Endothelial cell (in vitro differentiated cells): ENCODE results near the gene ZNF619. TPM values are rescaled to one million over a fixed set of nuclear protein-coding genes. Genes with fewer than 3 reads are reported as not detected.
A peak's percentile ranks its signal among the peaks of the same experiment; 100 is the strongest.

Source experiments
- DNase-seq: peaks from one replicate; pipeline ENCODE4 v3.0.0; 2021; ENCODE audit warnings: low spot score
- H3K27ac Mint-ChIP-seq: one replicate; pipeline ENCODE4 v1.8.0; 2021; ENCODE audit warnings: mixed read lengths, inconsistent platforms; ENCODE audit not compliant: unreplicated experiment
- H3K27me3 Mint-ChIP-seq: one replicate; pipeline ENCODE4 v1.8.0; 2021; ENCODE audit warnings: mild to moderate bottlenecking, moderate library complexity, mixed read lengths, inconsistent platforms; ENCODE audit not compliant: unreplicated experiment
- H3K36me3 Mint-ChIP-seq: one replicate; pipeline ENCODE4 v1.8.0; 2021; ENCODE audit warnings: mild to moderate bottlenecking, low read depth, mixed read lengths, inconsistent platforms; ENCODE audit not compliant: unreplicated experiment
- H3K4me1 Mint-ChIP-seq: one replicate; pipeline ENCODE4 v1.8.0; 2021; ENCODE audit warnings: mild to moderate bottlenecking, mixed read lengths, inconsistent platforms; ENCODE audit not compliant: unreplicated experiment
- H3K4me3 Mint-ChIP-seq: one replicate; pipeline ENCODE4 v1.8.0; 2021; ENCODE audit warnings: mild to moderate bottlenecking, mixed read lengths, inconsistent platforms; ENCODE audit not compliant: unreplicated experiment
- H3K9me3 Mint-ChIP-seq: one replicate; pipeline ENCODE4 v1.8.0; 2021; ENCODE audit warnings: mixed read lengths, inconsistent platforms; ENCODE audit not compliant: unreplicated experiment
- total RNA-seq: library from RNA; stranded (reverse); fragmentation: NEBNext Ultra II Directional; extraction: Animal tissue kit (Norgen Biotek cat#: 25700); gene quantifications from one replicate; pipeline ENCODE4 v1.2.1, GENCODE V29; 2021; ENCODE audit not compliant: unreplicated experiment
- TF ChIP-seq, protein P1 (sequence below): fragments of 200-600 bp; sonication (generic); IDR thresholded peaks from one replicate; pipeline ENCODE4 v1.5.0; 2021; ENCODE audit warnings: antibody characterized with exemption; ENCODE audit not compliant: unreplicated experiment

Gene ZNF619
- total RNA-seq, 1 donor from 2014 or later: 8.0 TPM

DNA sequence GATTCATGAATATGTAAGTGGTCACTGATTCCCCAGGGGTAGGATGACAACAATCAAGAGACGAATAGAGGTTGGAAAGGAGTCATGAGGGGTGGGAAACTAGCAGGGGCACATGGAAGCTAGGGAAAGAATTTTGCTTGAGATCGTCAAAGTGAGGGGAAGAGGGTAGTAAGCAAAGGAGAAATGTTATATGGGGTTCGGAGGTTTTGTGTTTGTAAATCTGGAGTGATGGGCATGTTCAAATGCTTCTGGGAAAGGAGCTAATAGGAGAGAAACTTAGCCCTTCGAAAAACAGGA lies 11.9 kb upstream of the ZNF619 start:
- no peak for DNase-seq
- Mint-ChIP-seq H3K4me3 (no peak overlapping the region), H3K36me3 (peaks cover 13% of the 10 kb centered on the region), H3K27ac (peak overlapping the region; percentile 37), H3K4me1 (peaks cover 12% of the 10 kb centered on the region), H3K9me3 (no peaks in the 10 kb centered on the region), H3K27me3 (no peaks in the 10 kb centered on the region)
- TF ChIP-seq, protein P1, sequence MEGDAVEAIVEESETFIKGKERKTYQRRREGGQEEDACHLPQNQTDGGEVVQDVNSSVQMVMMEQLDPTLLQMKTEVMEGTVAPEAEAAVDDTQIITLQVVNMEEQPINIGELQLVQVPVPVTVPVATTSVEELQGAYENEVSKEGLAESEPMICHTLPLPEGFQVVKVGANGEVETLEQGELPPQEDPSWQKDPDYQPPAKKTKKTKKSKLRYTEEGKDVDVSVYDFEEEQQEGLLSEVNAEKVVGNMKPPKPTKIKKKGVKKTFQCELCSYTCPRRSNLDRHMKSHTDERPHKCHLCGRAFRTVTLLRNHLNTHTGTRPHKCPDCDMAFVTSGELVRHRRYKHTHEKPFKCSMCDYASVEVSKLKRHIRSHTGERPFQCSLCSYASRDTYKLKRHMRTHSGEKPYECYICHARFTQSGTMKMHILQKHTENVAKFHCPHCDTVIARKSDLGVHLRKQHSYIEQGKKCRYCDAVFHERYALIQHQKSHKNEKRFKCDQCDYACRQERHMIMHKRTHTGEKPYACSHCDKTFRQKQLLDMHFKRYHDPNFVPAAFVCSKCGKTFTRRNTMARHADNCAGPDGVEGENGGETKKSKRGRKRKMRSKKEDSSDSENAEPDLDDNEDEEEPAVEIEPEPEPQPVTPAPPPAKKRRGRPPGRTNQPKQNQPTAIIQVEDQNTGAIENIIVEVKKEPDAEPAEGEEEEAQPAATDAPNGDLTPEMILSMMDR: no peak

DNA sequence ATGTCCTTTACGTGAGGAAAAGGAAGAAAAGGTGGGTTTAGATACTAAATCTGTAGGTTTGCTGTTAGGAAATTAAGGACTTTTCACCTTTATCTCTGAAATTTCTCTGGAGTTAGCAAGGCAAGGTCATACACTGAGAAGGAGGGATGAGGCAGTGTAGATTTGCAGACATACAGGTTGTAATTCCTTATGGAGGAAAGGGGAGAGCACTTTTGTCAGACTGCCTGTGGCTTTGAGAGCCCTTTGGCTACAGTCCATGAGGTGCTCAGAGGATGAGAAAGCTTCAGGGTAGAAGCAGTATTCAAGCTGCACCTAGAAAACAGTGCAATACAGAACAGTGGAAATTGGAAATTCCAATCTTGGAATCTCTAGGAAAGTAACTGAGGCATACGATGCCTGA lies 11.5 kb upstream of the ZNF619 start:
- DNase-seq: no peak
- peaks cover 13% of the 10 kb centered on the region for H3K36me3 Mint-ChIP-seq
- TF ChIP-seq, protein P1: no peak
- no peaks in the 10 kb centered on the region for H3K27me3 Mint-ChIP-seq
- H3K4me3 Mint-ChIP-seq: no peak overlapping the region
- H3K27ac Mint-ChIP-seq: no peak overlapping the region
- no peaks in the 10 kb centered on the region for H3K9me3 Mint-ChIP-seq
- peaks cover 12% of the 10 kb centered on the region for H3K4me1 Mint-ChIP-seq

DNA sequence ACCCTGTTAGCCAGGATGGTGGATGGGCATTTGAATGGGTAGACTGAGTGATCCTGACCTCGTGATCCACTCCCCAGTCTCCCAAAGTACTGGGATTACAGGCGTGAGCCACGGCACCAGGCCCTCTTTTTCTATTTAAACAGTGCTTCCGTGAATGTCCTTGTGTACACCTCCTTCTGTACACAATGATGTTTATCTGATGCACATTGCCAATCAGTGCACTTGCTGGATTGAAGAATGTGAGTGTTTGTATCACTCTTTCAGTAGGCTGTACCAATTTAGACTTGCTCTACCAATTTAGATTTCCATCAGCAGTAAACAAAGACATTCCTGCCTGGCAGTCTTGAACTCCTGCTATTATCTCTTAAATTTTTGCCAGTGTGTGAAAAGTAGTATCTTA lies 8.9 kb upstream of the ZNF619 start:
- no peak overlapping the region for H3K4me3 Mint-ChIP-seq
- H3K4me1 Mint-ChIP-seq: peaks cover 12% of the 10 kb centered on the region
- no peaks in the 10 kb centered on the region for H3K27me3 Mint-ChIP-seq
- TF ChIP-seq, protein P1: no peak
- no peaks in the 10 kb centered on the region for H3K36me3 Mint-ChIP-seq
- H3K9me3 Mint-ChIP-seq: no peaks in the 10 kb centered on the region
- no peak overlapping the region for H3K27ac Mint-ChIP-seq
- no peak for DNase-seq

DNA sequence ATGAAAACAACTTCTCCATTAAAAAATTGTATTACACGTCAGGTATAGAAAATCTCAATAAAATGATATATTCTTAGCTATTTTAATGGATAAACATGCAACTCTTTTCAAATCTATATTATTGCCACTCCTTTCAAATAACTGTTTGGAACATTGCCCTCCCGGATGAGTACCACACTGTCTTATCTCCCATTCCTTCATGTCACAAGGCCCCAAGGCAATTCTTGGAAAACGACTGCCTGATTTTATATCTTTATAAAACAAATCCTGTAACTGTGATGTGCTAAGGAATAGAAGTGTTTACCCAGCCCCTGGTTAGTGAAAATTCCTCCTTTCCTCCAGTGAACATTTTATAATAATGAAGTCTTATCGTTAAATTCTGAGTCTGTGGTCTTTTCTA lies 6.2 kb upstream of the ZNF619 start:
- TF ChIP-seq, protein P1: no peak
- H3K9me3 Mint-ChIP-seq: no peaks in the 10 kb centered on the region
- no peak overlapping the region for H3K4me3 Mint-ChIP-seq
- no peaks in the 10 kb centered on the region for H3K36me3 Mint-ChIP-seq
- DNase-seq: no peak
- no peaks in the 10 kb centered on the region for H3K27me3 Mint-ChIP-seq
- no peak overlapping the region for H3K27ac Mint-ChIP-seq
- no peaks in the 10 kb centered on the region for H3K4me1 Mint-ChIP-seq

DNA sequence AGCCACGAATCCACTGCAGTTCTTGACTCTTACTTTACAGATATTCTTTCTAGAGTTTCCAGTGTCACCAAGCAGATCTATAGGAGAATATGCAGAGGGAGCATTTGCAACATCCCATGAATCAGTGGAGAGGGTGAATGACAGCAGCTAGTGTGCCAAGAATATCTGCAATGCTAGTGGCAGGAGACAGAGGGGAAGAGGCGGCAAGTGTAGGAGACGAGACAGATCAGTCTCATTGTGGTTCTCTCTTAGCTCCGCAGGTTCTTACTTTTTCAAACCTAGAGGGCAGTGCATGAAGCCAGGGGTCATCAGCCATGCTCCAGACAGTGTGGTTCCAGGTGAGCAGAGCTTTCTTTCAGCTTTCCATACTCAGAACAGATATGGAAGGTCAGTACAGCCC lies 744 bp downstream of the ZNF619 start:
- Mint-ChIP-seq H3K4me1 (peaks cover 5% of the 10 kb centered on the region), H3K27ac (peak overlapping the region; percentile 84), H3K9me3 (no peaks in the 10 kb centered on the region), H3K4me3 (peak overlapping the region; percentile 89), H3K36me3 (peaks cover 5% of the 10 kb centered on the region), H3K27me3 (peaks cover 6% of the 10 kb centered on the region)
- TF ChIP-seq, protein P1: no peak
- DNase-seq: no peak
